Neural progenitor cell (in vitro differentiated cells): ENCODE results near the gene RASSF5. TPM values are rescaled to one million over a fixed set of nuclear protein-coding genes. Genes with fewer than 3 reads are reported as not detected.

Source experiments
- DNase-seq: peaks from one replicate; pipeline ENCODE4 v3.0.0-alpha.2; 2016; ENCODE audit warnings: low spot score
- H2AFZ ChIP-seq: fragments of 200-600 bp; sonication (generic); replicated peaks from 2 replicates; pipeline ENCODE4 v1.6.1; 2016; ENCODE audit warnings: antibody characterized with exemption
- H3F3A ChIP-seq: fragments of 200-600 bp; sonication (generic); 2 replicates; pipeline ENCODE4 v1.6.1; 2016; ENCODE audit warnings: antibody characterized with exemption, low read depth
- H3K27ac ChIP-seq: fragments of 200-600 bp; sonication (generic); 2 replicates; pipeline ENCODE4 v1.5.1; 2016; ENCODE audit warnings: mild to moderate bottlenecking
- H3K27me3 ChIP-seq: fragments of 200-600 bp; sonication (generic); 2 replicates; pipeline ENCODE4 v1.6.1; 2016; ENCODE audit warnings: mild to moderate bottlenecking, moderate library complexity
- H3K36me3 ChIP-seq: fragments of 200-600 bp; sonication (generic); 2 replicates; pipeline ENCODE4 v1.5.1; 2016
- H3K4me1 ChIP-seq: fragments of 200-600 bp; sonication (generic); 2 replicates; pipeline ENCODE4 v1.6.1; 2016; ENCODE audit warnings: mixed run types
- H3K4me2 ChIP-seq: fragments of 200-600 bp; sonication (generic); 2 replicates; pipeline ENCODE4 v1.6.1; 2016
- H3K4me3 ChIP-seq: fragments of 200-600 bp; sonication (generic); 2 replicates; pipeline ENCODE4 v1.5.1; 2016
- H3K79me2 ChIP-seq: fragments of 200-600 bp; sonication (generic); 2 replicates; pipeline ENCODE4 v1.6.1; 2016; ENCODE audit warnings: low read depth
- H3K9ac ChIP-seq: fragments of 200-600 bp; sonication (generic); 2 replicates; pipeline ENCODE4 v1.6.1; 2016
- H3K9me3 ChIP-seq: fragments of 200-600 bp; sonication (generic); 2 replicates; pipeline ENCODE4 v1.5.1; 2016; ENCODE audit warnings: low read depth
- H4K20me1 ChIP-seq: fragments of 200-600 bp; sonication (generic); 2 replicates; pipeline ENCODE4 v1.6.1; 2016; ENCODE audit warnings: low read depth
- H3K27ac Mint-ChIP-seq: 3 replicates; pipeline ENCODE4 v1.8.0; 2021; ENCODE audit warnings: mixed read lengths
- H3K27me3 Mint-ChIP-seq: 2 replicates; pipeline ENCODE4 v1.8.0; 2022; ENCODE audit warnings: low read depth, mild to moderate bottlenecking, inconsistent platforms, moderate library complexity, mixed read lengths; ENCODE audit not compliant: insufficient read depth
- H3K36me3 Mint-ChIP-seq: 3 replicates; pipeline ENCODE4 v1.8.0; 2021; ENCODE audit warnings: mixed read lengths
- H3K4me1 Mint-ChIP-seq: 3 replicates; pipeline ENCODE4 v1.8.0; 2021; ENCODE audit warnings: mixed read lengths
- H3K4me3 Mint-ChIP-seq: 3 replicates; pipeline ENCODE4 v1.8.0; 2021; ENCODE audit warnings: mild to moderate bottlenecking, moderate library complexity, mixed read lengths
- H3K9me3 Mint-ChIP-seq: 3 replicates; pipeline ENCODE4 v1.8.0; 2020; ENCODE audit warnings: mixed read lengths
- EZH2 ChIP-seq: fragments of 200-600 bp; sonication (generic); IDR thresholded peaks from 2 replicates; pipeline ENCODE4 v1.6.1; 2017; ENCODE audit warnings: antibody characterized with exemption, mild to moderate bottlenecking, moderate library complexity
- EZH2phosphoT487 ChIP-seq: fragments of 200-600 bp; sonication (generic); IDR thresholded peaks from 2 replicates; pipeline ENCODE4 v1.6.1; 2017; ENCODE audit warnings: antibody characterized with exemption
- total RNA-seq: library from RNA; depleted of rRNA; stranded (reverse); fragments of >200 nt; gene quantifications from 2 replicates; pipeline ENCODE4 v1.2.3, GENCODE V29; 2015; ENCODE audit warnings: low replicate concordance
- TF ChIP-seq, protein P1 (sequence below): fragments of 200-600 bp; sonication (generic); IDR thresholded peaks from 2 replicates; pipeline ENCODE4 v1.5.1; 2017; ENCODE audit warnings: antibody characterized with exemption, mild to moderate bottlenecking

The RASSF5 gene
- total RNA-seq, 1 donor from 2014 or later, result 0.43 TPM

DNA sequence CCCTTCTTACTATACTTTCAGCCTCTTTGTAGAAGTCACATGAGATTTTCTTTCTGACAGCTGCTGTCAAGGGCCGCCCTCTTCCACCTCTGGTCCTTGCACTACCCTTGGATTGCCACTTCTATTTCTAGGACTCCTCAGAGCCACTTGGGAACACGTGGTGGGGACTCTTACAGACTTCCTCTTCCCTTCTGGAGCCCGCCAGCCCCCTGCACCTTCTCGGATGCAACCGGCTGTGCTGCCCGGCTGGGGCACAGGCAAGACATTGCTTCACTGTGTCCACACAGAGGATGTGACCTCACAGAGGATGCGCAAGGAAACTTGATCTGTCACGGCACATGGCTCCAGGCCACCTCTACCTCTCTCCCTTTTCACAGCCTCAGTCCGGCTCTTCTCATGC lies 39.4 kb upstream of the RASSF5 start:
- H3K27me3 Mint-ChIP-seq, result peaks cover 6% of the 10 kb centered on the region
- H3K4me1 Mint-ChIP-seq, result peaks cover 68% of the 10 kb centered on the region
- Histone ChIP-seq H3K27ac (no peak overlapping the region), H3K79me2 (no peaks in the 10 kb centered on the region), H3K4me2 (no peak overlapping the region), H3K27me3 (no peaks in the 10 kb centered on the region), H2AFZ (no peak overlapping the region), H3K36me3 (no peaks in the 10 kb centered on the region), H3K9me3 (no peaks in the 10 kb centered on the region), H4K20me1 (no peaks in the 10 kb centered on the region), H3K4me1 (peaks cover 31% of the 10 kb centered on the region), H3K9ac (no peak overlapping the region), H3F3A (peaks cover 3% of the 10 kb centered on the region), H3K4me3 (no peak overlapping the region)
- no peak overlapping the region for H3K4me3 Mint-ChIP-seq
- DNase-seq, result no peak
- no peaks in the 10 kb centered on the region for H3K9me3 Mint-ChIP-seq
- peak overlapping the region; percentile 25 for H3K27ac Mint-ChIP-seq
- peaks cover 4% of the 10 kb centered on the region for H3K36me3 Mint-ChIP-seq
- TF ChIP-seq, protein P1, sequence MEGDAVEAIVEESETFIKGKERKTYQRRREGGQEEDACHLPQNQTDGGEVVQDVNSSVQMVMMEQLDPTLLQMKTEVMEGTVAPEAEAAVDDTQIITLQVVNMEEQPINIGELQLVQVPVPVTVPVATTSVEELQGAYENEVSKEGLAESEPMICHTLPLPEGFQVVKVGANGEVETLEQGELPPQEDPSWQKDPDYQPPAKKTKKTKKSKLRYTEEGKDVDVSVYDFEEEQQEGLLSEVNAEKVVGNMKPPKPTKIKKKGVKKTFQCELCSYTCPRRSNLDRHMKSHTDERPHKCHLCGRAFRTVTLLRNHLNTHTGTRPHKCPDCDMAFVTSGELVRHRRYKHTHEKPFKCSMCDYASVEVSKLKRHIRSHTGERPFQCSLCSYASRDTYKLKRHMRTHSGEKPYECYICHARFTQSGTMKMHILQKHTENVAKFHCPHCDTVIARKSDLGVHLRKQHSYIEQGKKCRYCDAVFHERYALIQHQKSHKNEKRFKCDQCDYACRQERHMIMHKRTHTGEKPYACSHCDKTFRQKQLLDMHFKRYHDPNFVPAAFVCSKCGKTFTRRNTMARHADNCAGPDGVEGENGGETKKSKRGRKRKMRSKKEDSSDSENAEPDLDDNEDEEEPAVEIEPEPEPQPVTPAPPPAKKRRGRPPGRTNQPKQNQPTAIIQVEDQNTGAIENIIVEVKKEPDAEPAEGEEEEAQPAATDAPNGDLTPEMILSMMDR, result no peak
- TF ChIP-seq EZH2, result no peak
- no peak for TF ChIP-seq EZH2phosphoT487

DNA sequence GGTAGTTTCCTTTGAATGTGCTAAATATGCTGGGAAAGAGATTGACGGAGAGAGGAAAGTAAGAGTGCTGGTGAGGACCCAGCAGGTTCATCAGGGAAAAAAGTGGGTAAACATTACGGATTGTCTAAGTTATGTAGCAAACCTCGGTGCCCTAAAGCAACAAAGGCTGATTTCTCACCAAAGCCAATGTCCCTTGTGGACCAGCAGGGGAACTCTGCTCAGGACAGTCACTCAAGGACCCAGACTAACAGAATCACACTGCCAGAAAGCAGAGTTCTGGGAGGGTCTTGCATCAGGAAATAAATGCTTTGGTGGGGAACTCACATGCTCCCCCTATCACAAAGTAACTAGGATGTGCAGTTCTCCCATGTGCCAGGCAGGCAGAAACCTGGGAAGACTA lies 38.8 kb upstream of the RASSF5 start:
- TF ChIP-seq, protein P1, result no peak
- TF ChIP-seq EZH2phosphoT487 (no peak), EZH2 (no peak)
- Mint-ChIP-seq H3K27me3 (peaks cover 4% of the 10 kb centered on the region), H3K9me3 (no peaks in the 10 kb centered on the region), H3K4me3 (peak overlapping the region; percentile 51), H3K36me3 (peaks cover under 1% of the 10 kb centered on the region), H3K27ac (peak overlapping the region; percentile 25), H3K4me1 (peaks cover 72% of the 10 kb centered on the region)
- H3K9ac ChIP-seq, result no peak overlapping the region
- H4K20me1 ChIP-seq, result no peaks in the 10 kb centered on the region
- no peaks in the 10 kb centered on the region for H3K27me3 ChIP-seq
- no peaks in the 10 kb centered on the region for H3K36me3 ChIP-seq
- H3K4me3 ChIP-seq, result no peak overlapping the region
- H3K4me2 ChIP-seq, result no peak overlapping the region
- no peaks in the 10 kb centered on the region for H3K79me2 ChIP-seq
- no peaks in the 10 kb centered on the region for H3K9me3 ChIP-seq
- no peak overlapping the region for H3K27ac ChIP-seq
- peaks cover 3% of the 10 kb centered on the region for H3F3A ChIP-seq
- no peak overlapping the region for H2AFZ ChIP-seq
- peaks cover 37% of the 10 kb centered on the region for H3K4me1 ChIP-seq
- DNase-seq, result no peak

DNA sequence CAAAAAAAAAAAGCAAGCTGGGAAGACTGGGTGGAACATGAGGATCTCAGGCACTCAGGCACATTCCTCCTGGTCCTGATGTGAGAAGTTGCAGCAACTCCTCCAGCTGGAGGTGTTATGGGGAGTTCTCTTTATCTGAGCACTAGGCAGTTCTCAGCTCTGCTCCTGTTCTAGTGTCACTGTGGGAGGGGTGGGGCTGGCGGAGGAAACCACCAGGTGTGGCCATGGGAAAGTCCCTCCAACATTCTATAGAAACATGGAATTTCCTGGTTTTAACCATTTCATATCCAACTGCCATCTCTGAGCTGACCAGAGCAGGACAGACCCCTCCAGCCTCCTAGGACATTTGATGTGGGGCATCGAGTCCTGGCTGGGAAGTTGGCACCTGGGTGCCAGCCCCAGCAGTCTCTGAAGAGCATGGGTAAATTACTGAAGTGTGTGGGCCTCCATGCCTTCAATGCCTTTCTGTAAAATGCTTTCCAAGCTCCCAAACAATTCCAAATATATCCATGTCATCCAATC lies 37.9 kb upstream of the RASSF5 start:
- H3K4me1 Mint-ChIP-seq, result peaks cover 68% of the 10 kb centered on the region
- Histone ChIP-seq H3K4me3 (no peak overlapping the region), H3K27ac (no peak overlapping the region), H3K9me3 (no peaks in the 10 kb centered on the region), H3K79me2 (no peaks in the 10 kb centered on the region), H3F3A (peaks cover 3% of the 10 kb centered on the region), H3K9ac (no peak overlapping the region), H2AFZ (peak overlapping the region; percentile 89), H3K4me2 (peak overlapping the region; percentile 89), H3K4me1 (peaks cover 41% of the 10 kb centered on the region), H3K27me3 (no peaks in the 10 kb centered on the region), H3K36me3 (no peaks in the 10 kb centered on the region), H4K20me1 (no peaks in the 10 kb centered on the region)
- peaks cover 6% of the 10 kb centered on the region for H3K27me3 Mint-ChIP-seq
- DNase-seq, result no peak
- H3K9me3 Mint-ChIP-seq, result no peaks in the 10 kb centered on the region
- H3K36me3 Mint-ChIP-seq, result peaks cover 4% of the 10 kb centered on the region
- TF ChIP-seq EZH2phosphoT487 (no peak), EZH2 (no peak)
- TF ChIP-seq, protein P1, result no peak
- H3K4me3 Mint-ChIP-seq, result peak overlapping the region; percentile 79
- H3K27ac Mint-ChIP-seq, result no peak overlapping the region
